Hematopoietic multipotent progenitor cell treated with erythropoietin and hydrocortisone succinate and interleukin-3 and kit ligand, for 6 days (in vitro differentiated cells): ENCODE data around the gene NINJ2.
"Not testable (repeated sequence)": the region's sequence is repeated elsewhere in the genome, so short reads cannot be mapped to it uniquely, and the experiment has no call there.

ENCODE experiments used
- DNase-seq: peaks from one replicate; pipeline ENCODE4 v3.0.0-alpha.2; 2015

Gene NINJ2

GRCh38 chr12:639988-640387, 23.3 kb downstream of the NINJ2 start:
- no peak for DNase-seq

GRCh38 chr12:639566-639965, 23.7 kb downstream of the NINJ2 start:
- no peak for DNase-seq

- DNase-seq: peak; percentile 50
These were observed 24.2 kb downstream of the NINJ2 start for GRCh38 chr12:638953-639557.

GRCh38 chr12:636632-637031, 26.6 kb downstream of the NINJ2 start:
- DNase-seq: no peak

- no peak for DNase-seq
These were observed 29.5 kb downstream of the NINJ2 start for GRCh38 chr12:633731-634130.

GRCh38 chr12:632102-632696, 31.0 kb downstream of the NINJ2 start:
- no peak for DNase-seq

GRCh38 chr12:630656-631632, 32.3 kb downstream of the NINJ2 start:
- no peak for DNase-seq

GRCh38 chr12:628742-629078, 34.5 kb downstream of the NINJ2 start:
- not testable (repeated sequence) for DNase-seq

GRCh38 chr12:627863-628741, 35.1 kb downstream of the NINJ2 start:
- DNase-seq: no peak

GRCh38 chr12:627285-627684, 36.0 kb downstream of the NINJ2 start:
- no peak for DNase-seq

- no peak for DNase-seq
These were observed 37.2 kb downstream of the NINJ2 start for GRCh38 chr12:625998-626397.

GRCh38 chr12:623865-624372, 39.3 kb downstream of the NINJ2 start:
- no peak for DNase-seq

- no peak for DNase-seq
These were observed 39.9 kb downstream of the NINJ2 start for GRCh38 chr12:623172-623864.

- peak; percentile 43 for DNase-seq
These were observed 40.8 kb downstream of the NINJ2 start for GRCh38 chr12:622416-622815.

- no peak for DNase-seq
These were observed 43.9 kb downstream of the NINJ2 start for GRCh38 chr12:619346-619745.

GRCh38 chr12:618605-619004, 44.6 kb downstream of the NINJ2 start:
- no peak for DNase-seq

- DNase-seq: peak; percentile 59
These were observed 45.8 kb downstream of the NINJ2 start for GRCh38 chr12:617304-617915.

- DNase-seq: no peak
These were observed 47.6 kb downstream of the NINJ2 start for GRCh38 chr12:615620-616019.

- DNase-seq: peak; percentile 52
These were observed 48.8 kb downstream of the NINJ2 start for GRCh38 chr12:614411-614970.

- DNase-seq: no peak
These were observed 49.2 kb downstream of the NINJ2 start for GRCh38 chr12:613996-614395.

- DNase-seq: no peak
These were observed 50.4 kb downstream of the NINJ2 start for GRCh38 chr12:612886-613285.
